GM21529 (cell line): ENCODE results near the gene CHST11.

Experiments
- ATAC-seq: cut with Tn5 transposase; IDR thresholded peaks from one replicate; pipeline ENCODE4 v1.9.1; 2021; ENCODE audit not compliant: unreplicated experiment

Gene CHST11

GRCh38 chr12:104643819-104644669 is 187.3 kb downstream of the CHST11 start:
- peak; percentile 36 for ATAC-seq

GRCh38 chr12:104648756-104649155 is 192.0 kb downstream of the CHST11 start:
- no peak for ATAC-seq

- no peak for ATAC-seq
These were observed 192.6 kb downstream of the CHST11 start for GRCh38 chr12:104649217-104649824.

GRCh38 chr12:104649921-104650320 is 193.2 kb downstream of the CHST11 start:
- no peak for ATAC-seq

GRCh38 chr12:104650541-104650940 is 193.8 kb downstream of the CHST11 start:
- no peak for ATAC-seq

GRCh38 chr12:104651811-104652210 is 195.1 kb downstream of the CHST11 start:
- no peak for ATAC-seq

- no peak for ATAC-seq
These were observed 195.6 kb downstream of the CHST11 start for GRCh38 chr12:104652358-104652757.

- no peak for ATAC-seq
These were observed 196.2 kb downstream of the CHST11 start for GRCh38 chr12:104652910-104653309.

- ATAC-seq, result no peak
These were observed 197.2 kb downstream of the CHST11 start for GRCh38 chr12:104653730-104654664.

- no peak for ATAC-seq
These were observed 198.2 kb downstream of the CHST11 start for GRCh38 chr12:104654665-104655609.

GRCh38 chr12:104656383-104656782 is 199.6 kb downstream of the CHST11 start:
- no peak for ATAC-seq

GRCh38 chr12:104656921-104657320 is 200.2 kb downstream of the CHST11 start:
- ATAC-seq, result no peak

GRCh38 chr12:104657726-104658484 is 201.2 kb downstream of the CHST11 start:
- ATAC-seq, result no peak

- no peak for ATAC-seq
These were observed 202.3 kb downstream of the CHST11 start for GRCh38 chr12:104659058-104659457.

GRCh38 chr12:104662203-104662602 is 205.5 kb downstream of the CHST11 start:
- ATAC-seq, result no peak

- ATAC-seq, result no peak
These were observed 206.2 kb downstream of the CHST11 start for GRCh38 chr12:104662908-104663307.

- ATAC-seq, result no peak
These were observed 207.6 kb downstream of the CHST11 start for GRCh38 chr12:104664351-104664750.

- ATAC-seq, result no peak
These were observed 208.5 kb downstream of the CHST11 start for GRCh38 chr12:104665296-104665695.

GRCh38 chr12:104667139-104667538 is 210.4 kb downstream of the CHST11 start:
- no peak for ATAC-seq
